Thoracic aorta (tissue), 2 donors: ENCODE measurements around the gene TMEM205. TPM values are rescaled to one million over a fixed set of nuclear protein-coding genes. Genes with fewer than 3 reads are reported as not detected.
"Not testable (repeated sequence)": the region's sequence is repeated elsewhere in the genome, so short reads cannot be mapped to it uniquely, and the experiment has no call there.

Experiments
- ATAC-seq: fragments of 150-250 bp; one replicate; pipeline ENCODE4 v1.8.0; 2017; ENCODE audit warnings: low read depth; ENCODE audit not compliant: insufficient number of reproducible peaks, low FRiP score
- DNase-seq: peaks from one replicate; pipeline ENCODE4 v3.0.0-alpha.2; 2020; ENCODE audit warnings: low spot score
- H3K27ac ChIP-seq, 2 donors: fragments of 200-600 bp; sonication (generic); 1 replicate in 1 of 2; 2 replicates in 1 of 2; pipeline ENCODE4 v1.5.1; 2016; ENCODE audit warnings: mild to moderate bottlenecking in 2 of 2, moderate library complexity in 2 of 2
- H3K27me3 ChIP-seq: fragments of 200-600 bp; sonication (generic); replicated peaks from 2 replicates; pipeline ENCODE4 v1.6.0; 2016; ENCODE audit warnings: mild to moderate bottlenecking; ENCODE audit not compliant: insufficient read depth
- H3K36me3 ChIP-seq: fragments of 200-600 bp; sonication (generic); one replicate; pipeline ENCODE4 v1.5.1; 2016
- H3K4me1 ChIP-seq, 2 donors: fragments of 200-600 bp; sonication (generic); 1 replicate in 1 of 2; 2 replicates in 1 of 2; pipeline versions ENCODE4 v1.5.1 to v1.6.0; 2016; ENCODE audit warnings: low read depth in 2 of 2, mild to moderate bottlenecking in 1 of 2; ENCODE audit not compliant: control insufficient read depth in 1 of 2
- H3K4me3 ChIP-seq: fragments of 200-600 bp; sonication (generic); 2 replicates; pipeline ENCODE4 v1.5.1; 2016; ENCODE audit warnings: mild to moderate bottlenecking
- H3K9me3 ChIP-seq: fragments of 200-600 bp; sonication (generic); 2 replicates; pipeline ENCODE4 v1.5.1; 2016
- total RNA-seq, 2 donors: library from RNA; depleted of rRNA; stranded (reverse); fragments of >200 nt; gene quantifications; one replicate each; pipeline versions ENCODE4 v1.1.0 to v1.2.3, GENCODE V29; 2016
- TF ChIP-seq, protein P1 (sequence below): fragments of 200-600 bp; sonication (generic); IDR thresholded peaks from one replicate; pipeline ENCODE4 v1.5.1; 2019; ENCODE audit warnings: antibody characterized with exemption

TMEM205 gene
- total RNA-seq, 2 donors from 2014 or later: 103 to 144 TPM

GRCh38 chr19:11355160-11356073 is 9.3 kb upstream of the TMEM205 start, which contains the start of gene PLPPR2:
Gene PLPPR2, plus strand, starts transcription at chr19:11355432. Its CDS starts 2,242 bp downstream, at chr19:11357674.
- H3K36me3 ChIP-seq: peaks cover 7% of the 10 kb centered on the region
- TF ChIP-seq, protein P1, sequence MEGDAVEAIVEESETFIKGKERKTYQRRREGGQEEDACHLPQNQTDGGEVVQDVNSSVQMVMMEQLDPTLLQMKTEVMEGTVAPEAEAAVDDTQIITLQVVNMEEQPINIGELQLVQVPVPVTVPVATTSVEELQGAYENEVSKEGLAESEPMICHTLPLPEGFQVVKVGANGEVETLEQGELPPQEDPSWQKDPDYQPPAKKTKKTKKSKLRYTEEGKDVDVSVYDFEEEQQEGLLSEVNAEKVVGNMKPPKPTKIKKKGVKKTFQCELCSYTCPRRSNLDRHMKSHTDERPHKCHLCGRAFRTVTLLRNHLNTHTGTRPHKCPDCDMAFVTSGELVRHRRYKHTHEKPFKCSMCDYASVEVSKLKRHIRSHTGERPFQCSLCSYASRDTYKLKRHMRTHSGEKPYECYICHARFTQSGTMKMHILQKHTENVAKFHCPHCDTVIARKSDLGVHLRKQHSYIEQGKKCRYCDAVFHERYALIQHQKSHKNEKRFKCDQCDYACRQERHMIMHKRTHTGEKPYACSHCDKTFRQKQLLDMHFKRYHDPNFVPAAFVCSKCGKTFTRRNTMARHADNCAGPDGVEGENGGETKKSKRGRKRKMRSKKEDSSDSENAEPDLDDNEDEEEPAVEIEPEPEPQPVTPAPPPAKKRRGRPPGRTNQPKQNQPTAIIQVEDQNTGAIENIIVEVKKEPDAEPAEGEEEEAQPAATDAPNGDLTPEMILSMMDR: no peak
- H3K27ac ChIP-seq: peak within 1 kb of the TSS; percentile 54 to 55
- H3K9me3 ChIP-seq: no peaks in the 10 kb centered on the region
- peak; percentile 83 for ATAC-seq
- peaks cover 0 to 11% of the 10 kb centered on the region in 2 donors for H3K4me1 ChIP-seq
- peak; percentile 90 for DNase-seq
- H3K27me3 ChIP-seq: no peaks in the 10 kb centered on the region
- peak within 1 kb of the TSS; percentile 86 for H3K4me3 ChIP-seq

DNA sequence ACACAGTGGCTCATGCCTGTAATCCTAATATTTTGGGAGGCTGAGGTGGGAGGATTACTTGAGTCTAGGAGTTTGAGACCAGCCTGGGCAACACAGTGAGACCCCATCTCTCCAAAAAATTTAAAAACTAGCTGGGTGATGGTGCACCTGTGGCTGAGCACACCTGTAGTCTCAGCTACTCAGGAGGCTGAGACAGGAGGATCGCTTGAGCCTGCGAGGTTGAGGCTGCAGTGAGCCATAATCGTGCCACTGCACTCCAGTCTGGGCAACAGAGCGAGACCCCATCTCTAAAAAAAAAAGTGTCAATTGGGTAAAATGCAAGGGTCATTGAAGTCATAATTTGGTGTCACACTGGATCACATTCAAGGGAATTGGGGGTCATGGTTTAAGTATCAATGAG is 8.0 kb upstream of the TMEM205 start:
- not testable (repeated sequence) for DNase-seq

DNA sequence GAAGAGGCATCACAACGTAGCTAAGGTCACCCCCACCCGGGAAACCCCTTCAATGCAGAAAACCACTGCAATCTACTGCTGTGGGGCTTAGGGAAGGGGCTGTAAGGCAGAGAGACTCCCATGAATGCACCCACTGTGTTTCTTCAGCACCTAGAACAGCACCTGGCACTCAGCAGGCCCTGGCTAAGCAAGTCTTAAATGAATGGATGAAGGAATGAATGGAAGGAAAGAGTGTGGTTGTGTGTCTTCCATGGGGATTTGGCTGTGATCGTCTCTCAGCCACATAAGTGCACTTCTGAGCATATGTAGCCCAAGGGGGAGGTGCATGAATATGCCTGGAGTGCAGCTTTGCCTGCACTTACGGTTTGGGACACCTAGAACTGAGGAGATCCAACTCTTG is 3.1 kb upstream of the TMEM205 start:
- TF ChIP-seq, protein P1: no peak
- Histone ChIP-seq H3K4me3 (no peak overlapping the region), H3K27ac (no peak overlapping the region), H3K36me3 (no peaks in the 10 kb centered on the region), H3K9me3 (no peaks in the 10 kb centered on the region), H3K4me1 (peaks cover 15 to 24% of the 10 kb centered on the region in 2 donors), H3K27me3 (no peaks in the 10 kb centered on the region)
- DNase-seq: no peak
- no peak for ATAC-seq

More for the DNA sequence above, 8.0 kb upstream of the TMEM205 start:
- ATAC-seq, H3K4me3 ChIP-seq, H3K27me3 ChIP-seq, H3K9me3 ChIP-seq, H3K36me3 ChIP-seq, H3K27ac ChIP-seq: not testable (repeated sequence)
- H3K4me1 ChIP-seq: peaks cover 0 to 11% of the 10 kb centered on the region in 2 donors

DNA sequence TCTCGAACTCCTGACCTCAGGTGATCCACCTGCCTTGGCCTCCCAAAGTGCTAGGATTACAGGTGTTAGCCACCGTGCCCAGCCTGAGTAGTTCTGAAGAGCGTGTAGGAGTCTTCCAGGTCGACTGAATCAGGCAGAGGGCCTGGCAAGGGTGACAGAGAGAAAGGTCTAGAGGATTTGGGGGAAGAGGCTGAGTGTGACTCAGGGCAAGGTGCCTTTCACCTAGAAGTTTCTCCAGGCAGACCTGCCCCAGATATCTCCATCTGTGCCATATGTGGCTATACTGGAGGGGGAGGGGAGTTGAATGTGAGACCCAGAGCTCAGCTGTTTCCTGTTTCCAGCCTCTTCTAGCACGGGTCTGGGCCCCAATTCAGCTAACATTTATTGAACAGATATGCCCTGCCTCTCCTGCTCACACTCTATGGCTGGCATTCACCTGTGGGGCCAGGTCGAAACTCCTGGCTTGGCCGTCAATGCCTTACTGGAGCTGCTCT is 1.5 kb upstream of the TMEM205 start:
- TF ChIP-seq, protein P1: no peak
- H3K36me3 ChIP-seq: peaks cover 3% of the 10 kb centered on the region
- ATAC-seq (no peak), DNase-seq (no peak)
- H3K27ac ChIP-seq: peak overlapping the region in 1 of 2 donors; percentile 84
- peaks cover 18 to 37% of the 10 kb centered on the region in 2 donors for H3K4me1 ChIP-seq
- no peaks in the 10 kb centered on the region for H3K27me3 ChIP-seq
- no peak overlapping the region for H3K4me3 ChIP-seq
- H3K9me3 ChIP-seq: no peaks in the 10 kb centered on the region

GRCh38 chr19:11345122-11345803 is 805 bp downstream of the TMEM205 start:
- peaks cover 6% of the 10 kb centered on the region for H3K36me3 ChIP-seq
- no peaks in the 10 kb centered on the region for H3K9me3 ChIP-seq
- no peak for DNase-seq
- no peak for ATAC-seq
- peak overlapping the region; percentile 83 for H3K4me3 ChIP-seq
- H3K4me1 ChIP-seq: peaks cover 18 to 37% of the 10 kb centered on the region in 2 donors
- H3K27me3 ChIP-seq: no peaks in the 10 kb centered on the region
- TF ChIP-seq, protein P1: no peak
- H3K27ac ChIP-seq: peak overlapping the region; percentile 83 to 87
